ENCODE measurements around the gene TIAM2. TPM values are rescaled to one million over a fixed set of nuclear protein-coding genes. Genes with fewer than 3 reads are reported as not detected.

The TIAM2 gene
- total and polyA plus RNA-seq, 9 of the 15 experiments (the other 6 are each of a cell fraction or from before 2014, with no cell fraction given), result 0.73 to 6.5 (median 4.3) TPM

DNA sequence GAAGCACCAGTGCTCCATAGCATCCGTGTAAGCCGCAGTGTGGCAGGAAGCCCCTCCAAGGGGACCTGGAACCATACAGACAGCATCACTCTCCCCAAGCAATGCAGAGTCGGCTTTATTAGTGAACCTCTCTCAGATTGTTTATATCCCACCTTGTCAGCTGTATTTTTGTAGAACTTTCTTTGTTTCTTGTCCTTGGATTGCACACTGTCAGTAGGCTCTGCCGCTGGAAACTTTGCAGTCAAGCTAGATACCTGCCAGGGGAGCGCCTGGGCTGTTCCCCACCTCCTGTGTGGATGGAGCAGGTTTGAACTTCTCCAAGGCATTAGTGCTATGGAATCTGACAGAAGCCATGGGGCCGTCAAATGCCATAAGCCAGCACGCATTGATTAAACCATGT is 250.1 kb downstream of the TIAM2 start:
- DNase-seq (ENCODE audit: extremely low read depth in 1 of 4, low spot score in 3 of 4) (no peak), FAIRE-seq (no peak), ATAC-seq (no peak)
- no peak overlapping the region for H3K4me2 ChIP-seq (ENCODE audit: insufficient read depth, low read length)
- no peaks in the 10 kb centered on the region for H4K20me1 ChIP-seq (replicated peaks; ENCODE audit: control insufficient read depth, insufficient read depth, low read length)
- H3K27ac ChIP-seq (ENCODE audit: extremely low read depth, low read depth, low read length), result no peak overlapping the region
- no peaks in the 10 kb centered on the region for H3K79me2 ChIP-seq (ENCODE audit: control insufficient read depth, insufficient read depth, low read length)
- no peak overlapping the region for H3K4me3 ChIP-seq
- 63% methylated on average over 7 of the region's 7 CpGs for WGBS (ENCODE audit: insufficient coverage, low coverage, missing lambda C conversion rate)
- no peak overlapping the region for H2AFZ ChIP-seq (ENCODE audit: low read depth, low read length)
- no TSS peak for BruUV-seq (replicated peaks)
- H3K36me3 ChIP-seq (ENCODE audit: control insufficient read depth, insufficient read depth, low read length), result peaks cover 9% of the 10 kb centered on the region; the same call in 2 of the 3 replicates
- no peaks in the 10 kb centered on the region for H3K9me1 ChIP-seq (ENCODE audit: control insufficient read depth, insufficient read depth, low read length)
- TF ChIP-seq TSHZ1 (CRISPR knock-in tag; IDR thresholded peaks at IDR 0.05) (no peak), THRAP3 (IDR thresholded peaks at IDR 0.05; ENCODE audit: borderline replicate concordance) (no peak), ZNF316 (IDR thresholded peaks at IDR 0.05) (peak; percentile 3; the same call in 1 of the 2 replicates)
- no peak overlapping the region for H3K9ac ChIP-seq (ENCODE audit: insufficient read depth in 1 of 2, low read depth in 2 of 2, low read length in 2 of 2)
- no peaks in the 10 kb centered on the region for H3K4me1 ChIP-seq (replicated peaks in 1 of 2; ENCODE audit: control insufficient read depth in 2 of 2, insufficient read depth in 2 of 2, low read length in 2 of 2)
- ChIA-PET POLR2A (interaction anchor here (1.2 kb wide), 1 partner anchor 22 kb away, joined by 3 read pairs; no protein-coding TSS in a partner anchor), CTCF (ENCODE audit: low intra/inter-chr PET ratio) (no interaction called here)
- H3K9me3 ChIP-seq (replicated peaks; ENCODE audit: control insufficient read depth, insufficient read depth, low read depth, low read length), result no peaks in the 10 kb centered on the region
- H3K27me3 ChIP-seq (ENCODE audit: control insufficient read depth in 2 of 2, insufficient read depth in 2 of 2, low read length in 2 of 2), result peaks cover 2 to 20% of the 10 kb centered on the region in 2 experiments; a peak in 2 of 5 replicates
- intact Hi-C loops (cut with micrococcal nuclease), result loop anchor here (5.0 kb wide), 2 partner anchors 58 to 318 kb away; no protein-coding TSS in a partner anchor
- in situ Hi-C loops (cut with MboI), result no loop called here

Measured in K562 (cell line).